Mesenteric fat pad (tissue), 1 donor: ENCODE data around the gene WFDC12. TPM values are rescaled to one million over a fixed set of nuclear protein-coding genes. Genes with fewer than 3 reads are reported as not detected.

Experiments
- DNase-seq: peaks from one replicate; pipeline ENCODE4 v3.0.0-alpha.2; 2020; ENCODE audit warnings: low spot score
- total RNA-seq: library from RNA; stranded (reverse); fragmentation: NEBNext Ultra II Directional; extraction: Animal tissue kit (Norgen Biotek cat#: 25700); gene quantifications from one replicate; pipeline ENCODE4 v1.2.1, GENCODE V29; 2021
- donor health status: DM: yes; HTN: yes; CAD: no.

Gene WFDC12
- total RNA-seq, 1 donor from 2014 or later: not detected

GRCh38 chr20:45115386-45115774, 8.9 kb downstream of the WFDC12 start:
- no peak for DNase-seq

GRCh38 chr20:45114465-45115385, 9.5 kb downstream of the WFDC12 start, which contains the start of gene WFDC5:
WFDC5 (minus strand) TSS chr20:45115174; CDS start chr20:45115083, 91 bp downstream.
- DNase-seq: no peak

GRCh38 chr20:45113865-45114264, 10.4 kb downstream of the WFDC12 start:
- DNase-seq: no peak

- no peak for DNase-seq
Measured at GRCh38 chr20:45112754-45113153, 11.5 kb downstream of the WFDC12 start.

GRCh38 chr20:45111799-45112471, 12.3 kb downstream of the WFDC12 start:
- no peak for DNase-seq

GRCh38 chr20:45111285-45111684, 13.0 kb downstream of the WFDC12 start:
- no peak for DNase-seq

- DNase-seq: no peak
Measured at GRCh38 chr20:45110301-45110700, 14.0 kb downstream of the WFDC12 start.

- DNase-seq: no peak
Measured at GRCh38 chr20:45109634-45110033, 14.6 kb downstream of the WFDC12 start.

- DNase-seq: no peak
Measured at GRCh38 chr20:45105317-45105716, 18.9 kb downstream of the WFDC12 start.

- no peak for DNase-seq
Measured at GRCh38 chr20:45104786-45105185, 19.5 kb downstream of the WFDC12 start.

GRCh38 chr20:45103072-45103471, 21.2 kb downstream of the WFDC12 start:
- DNase-seq: no peak

GRCh38 chr20:45101333-45101850, 22.9 kb downstream of the WFDC12 start:
- no peak for DNase-seq

- no peak for DNase-seq
Measured at GRCh38 chr20:45100563-45101245, 23.6 kb downstream of the WFDC12 start, which contains the start of gene KCNS1. KCNS1 (minus strand) TSS chr20:45101127; CDS start chr20:45099236, 1,891 bp downstream.

GRCh38 chr20:45098103-45098773, 26.0 kb downstream of the WFDC12 start:
- DNase-seq: no peak

GRCh38 chr20:45097485-45098102, 26.7 kb downstream of the WFDC12 start:
- no peak for DNase-seq

- DNase-seq: no peak
Measured at GRCh38 chr20:45096781-45097180, 27.5 kb downstream of the WFDC12 start.

GRCh38 chr20:45095805-45096238, 28.4 kb downstream of the WFDC12 start:
- no peak for DNase-seq

- no peak for DNase-seq
Measured at GRCh38 chr20:45094864-45095574, 29.2 kb downstream of the WFDC12 start.

- no peak for DNase-seq
Measured at GRCh38 chr20:45094201-45094600, 30.1 kb downstream of the WFDC12 start.

GRCh38 chr20:45092898-45093297, 31.4 kb downstream of the WFDC12 start:
- no peak for DNase-seq
